Kidney (tissue), 14 donors: ENCODE data around the gene FAM81A. TPM values are rescaled to one million over a fixed set of nuclear protein-coding genes. Genes with fewer than 3 reads are reported as not detected.

Experiments used
- DNase-seq, 5 donors: peaks; one replicate each; pipeline ENCODE4 v3.0.0-alpha.2; 2013 to 2020
- FAIRE-seq: peaks from 2 replicates; lab custom pipeline; 2012; peaks lifted over from hg19 to GRCh38; lab: Jason Lieb, UNC
- H3K27ac ChIP-seq, 2 donors: one replicate each; pipeline ENCODE4 v1.7.0; 2013; ENCODE audit warnings: low read depth in 2 of 2, low read length in 2 of 2, inconsistent platforms in 1 of 2
- H3K27me3 ChIP-seq: one replicate; pipeline ENCODE4 v1.7.1; 2013; ENCODE audit warnings: low read length, inconsistent platforms; ENCODE audit not compliant: control insufficient read depth, insufficient read depth
- H3K36me3 ChIP-seq, 3 donors: one replicate each; pipeline versions ENCODE4 v1.7.0 to v1.7.1; 2013; ENCODE audit warnings: low read length in 3 of 3, control low read depth in 1 of 3, inconsistent platforms in 1 of 3; ENCODE audit not compliant: insufficient read depth in 3 of 3, control insufficient read depth in 2 of 3
- H3K4me1 ChIP-seq, 3 donors: one replicate each; pipeline versions ENCODE4 v1.7.0 to v1.7.1; 2013; ENCODE audit warnings: low read length in 3 of 3, inconsistent platforms in 1 of 3, low read depth in 1 of 3; ENCODE audit not compliant: control insufficient read depth in 2 of 3, insufficient read depth in 2 of 3
- H3K4me3 ChIP-seq, 3 donors: one replicate each; pipeline versions ENCODE4 v1.7.0 to v1.8.1; 2013; ENCODE audit warnings: low read length in 3 of 3, control low read depth in 1 of 3, inconsistent platforms in 1 of 3
- H3K9ac ChIP-seq, 3 donors: one replicate each; pipeline versions ENCODE4 v1.7.0 to v1.7.1; 2013; ENCODE audit warnings: low read length in 3 of 3, control low read depth in 1 of 3, inconsistent platforms in 1 of 3
- H3K9me3 ChIP-seq, 3 donors: one replicate each; pipeline versions ENCODE4 v1.7.0 to v1.7.1; 2013; ENCODE audit warnings: low read length in 3 of 3, control low read depth in 1 of 3, inconsistent platforms in 1 of 3; ENCODE audit not compliant: control insufficient read depth in 2 of 3, insufficient read depth in 1 of 3
- CTCF ChIP-seq: IDR thresholded peaks from 3 replicates; pipeline ENCODE4 v1.5.1; 2012; ENCODE audit warnings: mild to moderate bottlenecking, moderate library complexity, borderline replicate concordance; ENCODE audit not compliant: insufficient read depth; ENCODE audit errors: extremely low read depth
- intact Hi-C: fragments of 100-400 bp; cut with DNase I; formaldehyde crosslinking; loops from one replicate; pipeline ENCODE4 v1.11.1; 2022
- polyA plus RNA-seq: library from polyadenylated mRNA; stranded (reverse); fragments of 350-450 nt; fragmentation: Illumina TruSeq; extraction: RNeasy Lipid Tissue Mini Kit (QIAGEN cat#74804); gene quantifications from one replicate; pipeline ENCODE4 v1.2.3, GENCODE V29; 2014; ENCODE audit warnings: low read depth, low replicate concordance; ENCODE audit not compliant: insufficient read depth
- total RNA-seq: library from RNA; stranded (reverse); fragmentation: NEBNext Ultra II Directional; extraction: Animal tissue kit (Norgen Biotek cat#: 25700); gene quantifications from one replicate; pipeline ENCODE4 v1.2.1, GENCODE V29; 2021
- donor health status: control.
- donor health status: control.
- donor health status: control.
- donor health status: control.
- donor health status: control.
- donor health status: DM: yes; HTN: yes; CAD: no.
- donor health status: Normal renal cell carcinoma (clear cell type).

FAM81A gene
- total and polyA plus RNA-seq, 2 donors from 2014 or later = 10.4 TPM

- Histone ChIP-seq H3K9ac (no peak overlapping the region), H3K36me3 (no peaks in the 10 kb centered on the region), H3K4me1 (no peaks in the 10 kb centered on the region), H3K9me3 (no peaks in the 10 kb centered on the region), H3K27ac (no peak overlapping the region), H3K4me3 (no peak overlapping the region), H3K27me3 (no peaks in the 10 kb centered on the region)
- no peak for DNase-seq
- intact Hi-C loops = no loop called here
- FAIRE-seq = no peak
- TF ChIP-seq CTCF = no peak
These were observed 119.6 kb downstream of the FAM81A start for GRCh38 chr15:59557581-59557980.

- Histone ChIP-seq H3K4me1 (no peaks in the 10 kb centered on the region), H3K9me3 (no peaks in the 10 kb centered on the region), H3K4me3 (no peak overlapping the region), H3K36me3 (no peaks in the 10 kb centered on the region), H3K27ac (no peak overlapping the region), H3K27me3 (no peaks in the 10 kb centered on the region), H3K9ac (no peak overlapping the region)
- no peak for DNase-seq
- TF ChIP-seq CTCF = no peak
- FAIRE-seq = no peak
- intact Hi-C loops = no loop called here
These were observed 120.9 kb downstream of the FAM81A start for GRCh38 chr15:59558851-59559250.

- Histone ChIP-seq H3K36me3 (no peaks in the 10 kb centered on the region), H3K9ac (no peak overlapping the region), H3K4me1 (no peaks in the 10 kb centered on the region), H3K27me3 (no peaks in the 10 kb centered on the region), H3K4me3 (no peak overlapping the region), H3K27ac (no peak overlapping the region), H3K9me3 (no peaks in the 10 kb centered on the region)
- intact Hi-C loops = no loop called here
- DNase-seq (peak in 1 of 5 donors; percentile 0), FAIRE-seq (no peak)
- no peak for TF ChIP-seq CTCF
These were observed 123.6 kb downstream of the FAM81A start for GRCh38 chr15:59561547-59561946.
